Stimulated activated CD4-positive, alpha-beta T cell treated with anti-CD3 and anti-CD28 coated beads, Interleukin-1b, Interleukin-23, amount 100 ng/mL, for 48 hours (primary cell): Measurements from ENCODE around the gene VPS26B.
"Not testable (repeated sequence)": the region's sequence is repeated elsewhere in the genome, so short reads cannot be mapped to it uniquely, and the experiment has no call there.

Experiments
- DNase-seq: peaks from one replicate; pipeline ENCODE4 v3.0.0-alpha.2; 2020

The VPS26B gene

GRCh38 chr11:134233729-134234179 is 9.3 kb downstream of the VPS26B start:
- no peak for DNase-seq

- no peak for DNase-seq
Measured at GRCh38 chr11:134235399-134235798, 10.9 kb downstream of the VPS26B start.

- DNase-seq: no peak
Measured at GRCh38 chr11:134236834-134237556, 12.5 kb downstream of the VPS26B start.

- no peak for DNase-seq
Measured at GRCh38 chr11:134237557-134237922, 13.1 kb downstream of the VPS26B start.

GRCh38 chr11:134238956-134239355 is 14.5 kb downstream of the VPS26B start:
- no peak for DNase-seq

- DNase-seq: no peak
Measured at GRCh38 chr11:134240592-134240991, 16.1 kb downstream of the VPS26B start.

- no peak for DNase-seq
Measured at GRCh38 chr11:134242376-134242775, 17.9 kb downstream of the VPS26B start.

- no peak for DNase-seq
Measured at GRCh38 chr11:134243913-134244312, 19.4 kb downstream of the VPS26B start.

GRCh38 chr11:134244593-134244992 is 20.1 kb downstream of the VPS26B start:
- DNase-seq: no peak

- DNase-seq: no peak
Measured at GRCh38 chr11:134245434-134245833, 21.0 kb downstream of the VPS26B start.

GRCh38 chr11:134246100-134246499 is 21.6 kb downstream of the VPS26B start:
- no peak for DNase-seq

GRCh38 chr11:134246678-134247077 is 22.2 kb downstream of the VPS26B start:
- DNase-seq: no peak

- DNase-seq: peak; percentile 41
Measured at GRCh38 chr11:134248910-134249480, 24.5 kb downstream of the VPS26B start.

- DNase-seq: no peak
Measured at GRCh38 chr11:134250246-134250645, 25.8 kb downstream of the VPS26B start.

GRCh38 chr11:134250675-134251074 is 26.2 kb downstream of the VPS26B start:
- DNase-seq: no peak

GRCh38 chr11:134252346-134253187 is 28.1 kb downstream of the VPS26B start:
- peak; percentile 19 for DNase-seq

- DNase-seq: peak; percentile 97
Measured at GRCh38 chr11:134253188-134253993, 28.9 kb downstream of the VPS26B start, which contains the start of the genes ACAD8 and THYN1. TSS of gene ACAD8 (plus strand) at chr11:134253568. CDS start at chr11:134253601, 33 bp downstream. TSS of gene THYN1 (minus strand) at chr11:134253352. CDS start at chr11:134252882, 470 bp downstream.

- DNase-seq: no peak
Measured at GRCh38 chr11:134254433-134255183, 30.1 kb downstream of the VPS26B start.

GRCh38 chr11:134255184-134255561 is 30.7 kb downstream of the VPS26B start:
- DNase-seq: not testable (repeated sequence)

GRCh38 chr11:134257101-134257500 is 32.6 kb downstream of the VPS26B start:
- no peak for DNase-seq

GRCh38 chr11:134258577-134258976 is 34.1 kb downstream of the VPS26B start:
- DNase-seq: no peak

- no peak for DNase-seq
Measured at GRCh38 chr11:134260503-134260902, 36.0 kb downstream of the VPS26B start.
